ENCODE measurements around the gene MTA1. TPM values are rescaled to one million over a fixed set of nuclear protein-coding genes. Genes with fewer than 3 reads are reported as not detected.
A peak's percentile ranks its signal among the peaks of the same experiment; 100 is the strongest.

MTA1 gene
- total and polyA plus RNA-seq, 12 donors = 11.8 to 270 (median 59.5) TPM

- TF ChIP-seq CTCF (IDR thresholded peaks at IDR 0.05) (no peak), POLR2A (IDR thresholded peaks at IDR 0.05) (no peak)
- peaks cover 5% of the 10 kb centered on the region for H3K27me3 ChIP-seq
- no peaks in the 10 kb centered on the region for H3K36me3 ChIP-seq (replicated peaks in 1 of 2)
- 76 to 94% (median 87%) methylated on average over 6 to 24 of the region's 24 CpGs for WGBS, 4 donors
- intact Hi-C loops (cut with DNase I) = no loop called here
- DNase-seq = peak in 3 of 7 donors; percentile 24 to 69 (median 50)
- no peak overlapping the region for H3K4me3 ChIP-seq
- peaks cover 7 to 17% of the 10 kb centered on the region in 2 donors for H3K4me1 ChIP-seq (replicated peaks in 1 of 2)
- H3K9me3 ChIP-seq (replicated peaks in 1 of 3) = no peaks in the 10 kb centered on the region
- no peak overlapping the region for H3K27ac ChIP-seq
Observed at GRCh38 chr14:105492031-105492970, 72.7 kb downstream of the MTA1 start.

- peaks cover 7 to 11% of the 10 kb centered on the region in 2 donors for H3K4me1 ChIP-seq (replicated peaks in 1 of 2)
- H3K4me3 ChIP-seq = no peak overlapping the region
- no peaks in the 10 kb centered on the region for H3K36me3 ChIP-seq (replicated peaks in 1 of 2)
- intact Hi-C loops (cut with DNase I) = no loop called here
- peak in 1 of 7 donors; percentile 23 for DNase-seq
- WGBS, 4 donors = 86 to 92% (median 88%) methylated on average over 14 to 20 of the region's 20 CpGs
- no peaks in the 10 kb centered on the region for H3K9me3 ChIP-seq (replicated peaks in 1 of 3)
- TF ChIP-seq POLR2A (IDR thresholded peaks at IDR 0.05) (no peak), CTCF (IDR thresholded peaks at IDR 0.05) (no peak)
- no peak overlapping the region for H3K27ac ChIP-seq
- no peaks in the 10 kb centered on the region for H3K27me3 ChIP-seq
Observed at GRCh38 chr14:105492971-105493871, 73.6 kb downstream of the MTA1 start.

DNA sequence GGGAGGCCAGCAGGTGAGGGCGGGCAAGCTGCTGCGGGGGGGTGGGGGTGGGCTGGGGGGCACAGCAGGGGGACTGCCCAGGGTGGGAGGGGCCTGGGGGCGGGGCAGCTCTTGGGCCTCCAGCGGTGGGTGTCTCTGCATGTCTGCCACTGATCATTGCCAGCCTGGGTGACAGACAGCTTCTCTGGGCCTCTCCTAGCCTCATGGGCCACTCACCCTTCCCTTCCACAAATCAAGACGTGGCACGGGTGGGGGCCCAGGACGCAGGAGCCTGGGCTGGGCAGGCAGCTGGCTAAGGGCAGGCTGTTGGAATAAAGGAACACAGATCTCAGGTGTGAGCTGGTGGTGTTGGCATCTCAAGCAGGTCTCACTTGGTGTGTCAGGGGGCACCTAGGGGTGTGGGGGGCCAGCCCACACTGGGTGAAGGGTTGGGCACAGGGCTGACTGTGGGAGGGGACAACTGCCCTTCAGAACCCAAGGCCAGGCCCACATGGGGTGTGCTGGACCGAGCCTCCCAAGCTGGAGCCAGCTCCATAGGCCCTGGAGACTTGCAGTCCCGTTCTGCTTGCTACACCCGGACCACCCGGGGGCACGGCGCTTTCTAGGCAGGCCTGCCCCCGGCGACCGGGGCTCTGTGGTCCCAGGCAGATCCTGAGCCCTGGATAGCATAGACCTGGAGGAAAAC, 74.4 kb downstream of the MTA1 start:
- DNase-seq = no peak
- Histone ChIP-seq H3K36me3 (replicated peaks in 1 of 2) (no peaks in the 10 kb centered on the region), H3K4me3 (no peak overlapping the region), H3K27me3 (no peaks in the 10 kb centered on the region), H3K9me3 (replicated peaks in 1 of 3) (no peaks in the 10 kb centered on the region), H3K27ac (no peak overlapping the region), H3K4me1 (replicated peaks in 1 of 2) (peaks cover 7 to 10% of the 10 kb centered on the region in 2 donors)
- intact Hi-C loops (cut with DNase I) = no loop called here
- WGBS, 4 donors = 86 to 100% (median 90%) methylated on average over 2 to 16 of the region's 16 CpGs
- no peak for TF ChIP-seq CTCF (IDR thresholded peaks at IDR 0.05)
- TF ChIP-seq POLR2A (IDR thresholded peaks at IDR 0.05) = no peak

DNA sequence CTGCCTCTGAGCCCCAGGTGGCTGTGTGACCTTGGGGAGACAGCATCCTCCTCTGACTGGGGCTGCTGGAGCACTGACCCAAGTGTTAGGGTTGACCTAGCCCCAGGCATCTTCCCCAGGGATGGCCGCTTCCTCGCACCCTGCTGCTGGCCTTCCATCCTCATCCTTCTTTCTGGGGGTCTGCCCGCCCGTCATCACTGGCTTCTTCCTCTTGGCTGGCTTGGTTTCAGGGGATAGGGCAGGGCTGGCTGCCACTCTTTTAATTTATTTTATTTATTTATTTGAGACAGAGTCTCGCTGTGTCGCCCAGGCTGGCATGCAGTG, 74.9 kb downstream of the MTA1 start:
- Histone ChIP-seq H3K27me3 (no peaks in the 10 kb centered on the region), H3K4me1 (replicated peaks in 1 of 2) (peaks cover 7% of the 10 kb centered on the region in 2 donors), H3K4me3 (no peak overlapping the region), H3K9me3 (replicated peaks in 1 of 3) (no peaks in the 10 kb centered on the region), H3K27ac (no peak overlapping the region), H3K36me3 (replicated peaks in 1 of 2) (no peaks in the 10 kb centered on the region)
- TF ChIP-seq POLR2A (IDR thresholded peaks at IDR 0.05) (no peak), CTCF (IDR thresholded peaks at IDR 0.05) (no peak)
- intact Hi-C loops (cut with DNase I) = no loop called here
- WGBS, 4 donors = 95 to 96% (median 95%) methylated on average over 6 of the region's 6 CpGs
- no peak for DNase-seq

Data from adrenal gland (tissue), 12 donors.